H9 (cell line): ENCODE data around the gene MCM3AP. TPM values are rescaled to one million over a fixed set of nuclear protein-coding genes. Genes with fewer than 3 reads are reported as not detected.

Experiments
- DNase-seq: peaks from one replicate; pipeline ENCODE4 v3.0.0-alpha.2; 2017
- H2AFZ ChIP-seq: one replicate; pipeline ENCODE4 v1.6.1; 2013; ENCODE audit warnings: mild to moderate bottlenecking, low read length, control low read depth, moderate library complexity
- H2AK5ac ChIP-seq: 2 replicates; pipeline ENCODE4 v1.6.1; 2013; ENCODE audit warnings: low read length, control low read depth, mixed read lengths; ENCODE audit not compliant: insufficient read length
- H2BK120ac ChIP-seq: one replicate; pipeline ENCODE4 v1.6.1; 2013; ENCODE audit warnings: low read depth, mild to moderate bottlenecking, low read length, control low read depth, inconsistent platforms; ENCODE audit not compliant: poor library complexity, severe bottlenecking
- H2BK12ac ChIP-seq: 2 replicates; pipeline ENCODE4 v1.6.1; 2013; ENCODE audit warnings: low read length, control low read depth, mixed read lengths, low read depth; ENCODE audit not compliant: insufficient read length
- H2BK15ac ChIP-seq: 2 replicates; pipeline ENCODE4 v1.6.1; 2013; ENCODE audit warnings: low read depth, low read length, control low read depth
- H2BK20ac ChIP-seq: one replicate; pipeline ENCODE4 v1.6.1; 2013; ENCODE audit warnings: low read depth, mild to moderate bottlenecking, low read length, control low read depth, inconsistent platforms; ENCODE audit not compliant: poor library complexity, severe bottlenecking
- H2BK5ac ChIP-seq: 2 replicates; pipeline ENCODE4 v1.6.1; 2013; ENCODE audit warnings: low read length, control low read depth, mixed read lengths; ENCODE audit not compliant: insufficient read length
- H3K14ac ChIP-seq: 2 replicates; pipeline ENCODE4 v1.6.1; 2013; ENCODE audit warnings: low read length, control low read depth; ENCODE audit not compliant: insufficient read depth
- H3K18ac ChIP-seq: 2 replicates; pipeline ENCODE4 v1.6.1; 2013; ENCODE audit warnings: low read depth, mild to moderate bottlenecking, mixed read lengths, low read length, control low read depth; ENCODE audit not compliant: insufficient read length
- H3K23ac ChIP-seq: 2 replicates; pipeline ENCODE4 v1.6.1; 2013; ENCODE audit warnings: low read length, control low read depth, mixed read lengths, low read depth; ENCODE audit not compliant: insufficient read length
- H3K23me2 ChIP-seq: 2 replicates; pipeline ENCODE4 v1.6.1; 2013; ENCODE audit warnings: low read depth, mild to moderate bottlenecking, mixed read lengths, low read length, control low read depth; ENCODE audit not compliant: insufficient read length, poor library complexity, severe bottlenecking
- H3K27ac ChIP-seq: 2 replicates; pipeline ENCODE4 v1.5.1; 2013; ENCODE audit warnings: low read length, control low read depth, mixed read lengths, low read depth; ENCODE audit not compliant: insufficient read length
- H3K27me3 ChIP-seq: 2 replicates; pipeline ENCODE4 v1.6.1; 2013; ENCODE audit warnings: low read length, control low read depth, inconsistent platforms; ENCODE audit not compliant: insufficient read depth
- H3K4ac ChIP-seq: 2 replicates; pipeline ENCODE4 v1.6.1; 2013; ENCODE audit warnings: low read depth, mild to moderate bottlenecking, control low read depth, inconsistent platforms, low read length, moderate library complexity
- H3K4me1 ChIP-seq: 2 replicates; pipeline ENCODE4 v1.6.1; 2013; ENCODE audit warnings: low read length, control low read depth, inconsistent platforms; ENCODE audit not compliant: insufficient read depth
- H3K4me2 ChIP-seq: 2 replicates; pipeline ENCODE4 v1.6.1; 2013; ENCODE audit warnings: low read length, control low read depth, mixed read lengths; ENCODE audit not compliant: insufficient read length, insufficient read depth
- H3K56ac ChIP-seq: 2 replicates; pipeline ENCODE4 v1.6.1; 2013; ENCODE audit warnings: low read depth, mild to moderate bottlenecking, mixed read lengths, low read length, control low read depth; ENCODE audit not compliant: insufficient read length
- H3K79me1 ChIP-seq: 2 replicates; pipeline ENCODE4 v1.6.1; 2013; ENCODE audit warnings: low read depth, mild to moderate bottlenecking, moderate library complexity, low read length, control low read depth, inconsistent platforms; ENCODE audit not compliant: insufficient read depth, poor library complexity, severe bottlenecking
- H3K79me2 ChIP-seq: 2 replicates; pipeline ENCODE4 v1.6.1; 2013; ENCODE audit warnings: low read length, control low read depth, inconsistent platforms; ENCODE audit not compliant: insufficient read depth
- H3K9ac ChIP-seq: 2 replicates; pipeline ENCODE4 v1.6.1; 2013; ENCODE audit warnings: low read length, control low read depth, mixed read lengths; ENCODE audit not compliant: insufficient read length; ENCODE audit errors: extremely low read depth
- H3K9me3 ChIP-seq: one replicate; pipeline ENCODE4 v1.6.1; 2013; ENCODE audit warnings: low read depth, low read length, inconsistent platforms; ENCODE audit not compliant: control insufficient read depth
- H3T11ph ChIP-seq: one replicate; pipeline ENCODE4 v1.6.1; 2013; ENCODE audit warnings: mild to moderate bottlenecking, low read length, control low read depth, inconsistent platforms
- H4K20me1 ChIP-seq: one replicate; pipeline ENCODE4 v1.6.1; 2013; ENCODE audit not compliant: control insufficient read depth, insufficient read length, insufficient read depth
- H4K5ac ChIP-seq: 2 replicates; pipeline ENCODE4 v1.6.1; 2013; ENCODE audit warnings: low read depth, mild to moderate bottlenecking, mixed read lengths, low read length, control low read depth; ENCODE audit not compliant: insufficient read length
- H4K8ac ChIP-seq: replicated peaks from 2 replicates; pipeline ENCODE4 v1.6.1; 2013; ENCODE audit warnings: low read length, control low read depth, mixed read lengths, low read depth; ENCODE audit not compliant: insufficient read length
- H4K91ac ChIP-seq: 2 replicates; pipeline ENCODE4 v1.6.1; 2013; ENCODE audit warnings: low read depth, mild to moderate bottlenecking, moderate library complexity, mixed read lengths, low read length, control low read depth; ENCODE audit not compliant: insufficient read length
- H3K27ac Mint-ChIP-seq, 3 experiments: 2 replicates in 2 of 3; 3 replicates in 1 of 3; pipeline ENCODE4 v1.8.0; 2020 to 2021; ENCODE audit warnings: mixed read lengths in 3 of 3, mild to moderate bottlenecking in 1 of 3, moderate library complexity in 1 of 3
- H3K27me3 Mint-ChIP-seq: 2 replicates; pipeline ENCODE4 v1.8.0; 2021; ENCODE audit warnings: low read depth, mild to moderate bottlenecking, moderate library complexity, mixed read lengths
- H3K36me3 Mint-ChIP-seq, 3 experiments: 2 replicates in 2 of 3; 3 replicates in 1 of 3; pipeline ENCODE4 v1.8.0; 2020 to 2021; ENCODE audit warnings: low read depth in 3 of 3, mixed read lengths in 3 of 3; ENCODE audit not compliant: insufficient read depth in 1 of 3
- H3K4me1 Mint-ChIP-seq, 2 experiments: 2 replicates each; pipeline ENCODE4 v1.8.0; 2020; ENCODE audit warnings: mixed read lengths in 2 of 2
- H3K4me3 Mint-ChIP-seq, 2 experiments: 2 replicates in 1 of 2; 3 replicates in 1 of 2; pipeline ENCODE4 v1.8.0; 2020 to 2021; ENCODE audit warnings: mild to moderate bottlenecking in 2 of 2, mixed read lengths in 2 of 2, moderate library complexity in 1 of 2
- H3K9me3 Mint-ChIP-seq, 2 experiments: 2 replicates in 1 of 2; 3 replicates in 1 of 2; pipeline ENCODE4 v1.8.0; 2020; ENCODE audit warnings: mild to moderate bottlenecking in 2 of 2, mixed read lengths in 2 of 2, moderate library complexity in 1 of 2
- CTCF ChIP-seq: fragments of 200-600 bp; sonication (generic); conservative IDR thresholded peaks from 3 replicates; pipeline ENCODE4 v1.8.0; 2021; ENCODE audit warnings: antibody characterized with exemption, mild to moderate bottlenecking
- WGBS: extraction: QIAGEN DNeasy Blood & Tissue Kit; methylation state at CpG from one replicate; pipeline ENCODE4 v1.1.7; 2013; ENCODE audit warnings: missing lambda C conversion rate, low lambda C conversion rate, mixed read lengths; ENCODE audit not compliant: insufficient read length; ENCODE audit errors: extremely low coverage; 5-methylcytosine and 5-hydroxymethylcytosine counted together
- total RNA-seq: library from RNA; stranded (reverse); gene quantifications from 2 replicates; pipeline ENCODE4 v1.2.1, GENCODE V29; 2021

MCM3AP gene
- total RNA-seq, 1 experiment from 2014 or later, result 124 TPM

DNA sequence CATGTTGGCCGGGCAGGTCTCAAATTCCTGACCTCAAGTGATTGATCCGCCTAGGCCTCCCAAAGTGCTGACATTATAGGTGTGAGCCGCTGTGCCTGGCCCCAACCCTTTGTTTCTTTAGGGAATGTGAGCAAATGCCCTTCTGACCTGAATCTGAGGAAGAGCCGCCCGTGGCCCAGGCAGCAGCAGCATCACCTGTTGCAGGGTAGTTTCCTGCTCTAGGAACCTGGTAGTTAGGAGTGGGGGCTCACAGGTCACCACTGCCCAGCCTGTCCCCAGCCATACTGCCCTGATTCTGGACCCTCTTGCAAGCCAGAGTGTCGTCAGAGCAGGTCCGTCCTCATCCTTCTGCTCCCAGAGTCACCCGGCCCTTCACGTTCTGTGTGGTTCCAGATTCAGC, 13.8 kb upstream of the MCM3AP start:
- H2BK15ac ChIP-seq, result no peak overlapping the region
- WGBS, result no CpG with 5 or more reads among the region's 9 CpGs
- H3K14ac ChIP-seq, result no peak overlapping the region
- H2AK5ac ChIP-seq, result no peak overlapping the region
- Mint-ChIP-seq H3K9me3 (no peaks in the 10 kb centered on the region; a peak in 2 of 5 replicates), H3K36me3 (peaks cover 24 to 42% (median 39%) of the 10 kb centered on the region in 3 experiments), H3K4me3 (no peak overlapping the region), H3K27ac (no peak overlapping the region), H3K27me3 (no peaks in the 10 kb centered on the region), H3K4me1 (peaks cover 11 to 17% of the 10 kb centered on the region in 2 experiments)
- no peak overlapping the region for H3K4me2 ChIP-seq
- no peak overlapping the region for H2AFZ ChIP-seq
- no peak for DNase-seq
- H3K79me2 ChIP-seq, result no peaks in the 10 kb centered on the region
- H3K18ac ChIP-seq, result no peak overlapping the region
- peaks cover 9% of the 10 kb centered on the region for H3K23me2 ChIP-seq
- H4K8ac ChIP-seq, result no peak overlapping the region
- H2BK12ac ChIP-seq, result no peak overlapping the region
- H3T11ph ChIP-seq, result no peak overlapping the region
- H2BK20ac ChIP-seq, result no peak overlapping the region
- H2BK5ac ChIP-seq, result no peak overlapping the region
- no peak overlapping the region for H3K4ac ChIP-seq
- no peaks in the 10 kb centered on the region; the same call in 1 of the 2 replicates for H3K4me1 ChIP-seq
- no peaks in the 10 kb centered on the region for H3K9me3 ChIP-seq
- no peak overlapping the region for H3K9ac ChIP-seq
- no peak overlapping the region for H3K56ac ChIP-seq
- H4K5ac ChIP-seq, result no peak overlapping the region
- H3K79me1 ChIP-seq, result no peaks in the 10 kb centered on the region
- no peak overlapping the region for H4K91ac ChIP-seq
- H3K23ac ChIP-seq, result no peak overlapping the region
- no peak overlapping the region for H3K27ac ChIP-seq
- no peaks in the 10 kb centered on the region for H3K27me3 ChIP-seq
- H2BK120ac ChIP-seq, result no peak overlapping the region
- TF ChIP-seq CTCF, result no peak
- no peaks in the 10 kb centered on the region for H4K20me1 ChIP-seq
